Measurements from ENCODE around the gene C10orf105. TPM values are rescaled to one million over a fixed set of nuclear protein-coding genes. Genes with fewer than 3 reads are reported as not detected.

The C10orf105 gene
- total and polyA plus RNA-seq, 2 donors from 2014 or later = 0.35 TPM; not detected in 1

DNA sequence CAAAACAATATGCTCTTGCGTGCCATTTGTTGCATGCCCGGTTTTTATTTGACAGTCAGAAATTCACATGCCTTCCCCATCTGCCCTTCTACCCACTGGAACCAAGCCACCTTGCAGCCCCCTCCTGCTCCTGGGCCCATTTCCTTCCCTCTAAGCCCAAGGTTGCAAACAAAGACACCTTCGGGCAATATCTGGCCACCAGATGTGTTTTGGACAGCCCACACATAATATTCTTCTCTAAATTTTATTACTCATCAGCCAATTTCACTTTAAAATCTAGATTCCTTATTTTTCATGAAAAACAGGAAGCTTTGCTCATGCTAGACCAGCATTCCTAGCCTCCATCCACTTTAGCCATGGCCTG is 18.2 kb upstream of the C10orf105 start:
- TF ChIP-seq, protein P1, sequence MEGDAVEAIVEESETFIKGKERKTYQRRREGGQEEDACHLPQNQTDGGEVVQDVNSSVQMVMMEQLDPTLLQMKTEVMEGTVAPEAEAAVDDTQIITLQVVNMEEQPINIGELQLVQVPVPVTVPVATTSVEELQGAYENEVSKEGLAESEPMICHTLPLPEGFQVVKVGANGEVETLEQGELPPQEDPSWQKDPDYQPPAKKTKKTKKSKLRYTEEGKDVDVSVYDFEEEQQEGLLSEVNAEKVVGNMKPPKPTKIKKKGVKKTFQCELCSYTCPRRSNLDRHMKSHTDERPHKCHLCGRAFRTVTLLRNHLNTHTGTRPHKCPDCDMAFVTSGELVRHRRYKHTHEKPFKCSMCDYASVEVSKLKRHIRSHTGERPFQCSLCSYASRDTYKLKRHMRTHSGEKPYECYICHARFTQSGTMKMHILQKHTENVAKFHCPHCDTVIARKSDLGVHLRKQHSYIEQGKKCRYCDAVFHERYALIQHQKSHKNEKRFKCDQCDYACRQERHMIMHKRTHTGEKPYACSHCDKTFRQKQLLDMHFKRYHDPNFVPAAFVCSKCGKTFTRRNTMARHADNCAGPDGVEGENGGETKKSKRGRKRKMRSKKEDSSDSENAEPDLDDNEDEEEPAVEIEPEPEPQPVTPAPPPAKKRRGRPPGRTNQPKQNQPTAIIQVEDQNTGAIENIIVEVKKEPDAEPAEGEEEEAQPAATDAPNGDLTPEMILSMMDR (IDR thresholded peaks at IDR 0.05; ENCODE audit: borderline replicate concordance, extremely low read depth, insufficient read depth) = no peak
- no peak for FAIRE-seq
- Histone ChIP-seq H3K4me3 (ENCODE audit: low read length in 3 of 3) (no peak overlapping the region), H3K4me1 (ENCODE audit: control insufficient read depth in 2 of 3, insufficient read depth in 2 of 3, low read depth in 1 of 3, low read length in 3 of 3) (peaks cover 0 to 9% (median 0%) of the 10 kb centered on the region in 3 donors), H3K9me3 (ENCODE audit: control insufficient read depth in 2 of 3, insufficient read depth in 1 of 3, low read length in 3 of 3) (peaks cover 0 to 6% (median 0%) of the 10 kb centered on the region in 3 donors), H3K27me3 (ENCODE audit: control insufficient read depth, insufficient read depth, low read length) (no peaks in the 10 kb centered on the region), H3K36me3 (ENCODE audit: control insufficient read depth in 2 of 3, insufficient read depth in 3 of 3, low read length in 3 of 3) (no peaks in the 10 kb centered on the region), H3K9ac (ENCODE audit: low read length in 3 of 3) (no peak overlapping the region), H3K27ac (ENCODE audit: low read depth in 2 of 2, low read length in 2 of 2) (no peak overlapping the region)
- no peak for DNase-seq
- intact Hi-C loops (cut with DNase I) = no loop called here

- TF ChIP-seq, protein P1 (IDR thresholded peaks at IDR 0.05; ENCODE audit: borderline replicate concordance, extremely low read depth, insufficient read depth) = no peak
- Histone ChIP-seq H3K9ac (ENCODE audit: low read length in 3 of 3) (no peak overlapping the region), H3K27me3 (ENCODE audit: control insufficient read depth, insufficient read depth, low read length) (no peaks in the 10 kb centered on the region), H3K9me3 (ENCODE audit: control insufficient read depth in 2 of 3, insufficient read depth in 1 of 3, low read length in 3 of 3) (no peaks in the 10 kb centered on the region), H3K27ac (ENCODE audit: low read depth in 2 of 2, low read length in 2 of 2) (no peak overlapping the region), H3K4me1 (ENCODE audit: control insufficient read depth in 2 of 3, insufficient read depth in 2 of 3, low read depth in 1 of 3, low read length in 3 of 3) (peaks cover 0 to 9% (median 0%) of the 10 kb centered on the region in 3 donors), H3K4me3 (ENCODE audit: low read length in 3 of 3) (no peak overlapping the region), H3K36me3 (ENCODE audit: control insufficient read depth in 2 of 3, insufficient read depth in 3 of 3, low read length in 3 of 3) (no peaks in the 10 kb centered on the region)
- no peak for FAIRE-seq
- intact Hi-C loops (cut with DNase I) = no loop called here
- DNase-seq = no peak
Observed at GRCh38 chr10:71737001-71737833, 17.6 kb upstream of the C10orf105 start.

- DNase-seq = no peak
- Histone ChIP-seq H3K27me3 (ENCODE audit: control insufficient read depth, insufficient read depth, low read length) (no peaks in the 10 kb centered on the region), H3K4me3 (ENCODE audit: low read length in 3 of 3) (no peak overlapping the region), H3K9me3 (ENCODE audit: control insufficient read depth in 2 of 3, insufficient read depth in 1 of 3, low read length in 3 of 3) (no peaks in the 10 kb centered on the region), H3K36me3 (ENCODE audit: control insufficient read depth in 2 of 3, insufficient read depth in 3 of 3, low read length in 3 of 3) (no peaks in the 10 kb centered on the region), H3K27ac (ENCODE audit: low read depth in 2 of 2, low read length in 2 of 2) (no peak overlapping the region), H3K9ac (ENCODE audit: low read length in 3 of 3) (no peak overlapping the region), H3K4me1 (ENCODE audit: control insufficient read depth in 2 of 3, insufficient read depth in 2 of 3, low read depth in 1 of 3, low read length in 3 of 3) (peaks cover 0 to 9% (median 0%) of the 10 kb centered on the region in 3 donors)
- intact Hi-C loops (cut with DNase I) = no loop called here
- TF ChIP-seq, protein P1 (IDR thresholded peaks at IDR 0.05; ENCODE audit: borderline replicate concordance, extremely low read depth, insufficient read depth) = no peak
- no peak for FAIRE-seq
Observed at GRCh38 chr10:71736570-71736952, 17.0 kb upstream of the C10orf105 start.
